Muscle of leg (tissue), 11 donors: ENCODE results near the gene SPATC1L. TPM values are rescaled to one million over a fixed set of nuclear protein-coding genes. Genes with fewer than 3 reads are reported as not detected.

Experiments
- DNase-seq: peaks from one replicate; pipeline ENCODE4 v3.0.0; 2013
- H3K27ac ChIP-seq: one replicate; pipeline ENCODE4 v1.5.1; 2013; ENCODE audit warnings: mild to moderate bottlenecking, low read length, control low read depth
- H3K27me3 ChIP-seq: one replicate; pipeline ENCODE4 v1.6.1; 2013; ENCODE audit warnings: low read length; ENCODE audit not compliant: control insufficient read depth, insufficient read depth
- H3K36me3 ChIP-seq: one replicate; pipeline ENCODE4 v1.6.1; 2013; ENCODE audit warnings: low read length; ENCODE audit not compliant: control insufficient read depth, insufficient read depth
- H3K4me1 ChIP-seq: one replicate; pipeline ENCODE4 v1.6.1; 2013; ENCODE audit warnings: low read length; ENCODE audit not compliant: control insufficient read depth, insufficient read depth
- H3K4me3 ChIP-seq: one replicate; pipeline ENCODE4 v1.5.1; 2013; ENCODE audit warnings: low read length, control low read depth
- H3K9me3 ChIP-seq: replicated peaks from 2 replicates; pipeline ENCODE4 v1.6.1; 2013; ENCODE audit warnings: low read depth, low read length; ENCODE audit not compliant: control insufficient read depth
- WGBS: methylation state at CpG from one replicate; pipeline ENCODE4 v1.1.5; 2013; ENCODE audit warnings: missing lambda C conversion rate; ENCODE audit not compliant: insufficient coverage; 5-methylcytosine and 5-hydroxymethylcytosine counted together
- polyA plus RNA-seq, 8 donors: library from polyadenylated mRNA; unstranded; fragments of 120-200 nt; gene quantifications; one replicate each; pipeline versions ENCODE4 v1.2.1 to v1.2.3, GENCODE V29; 2013; ENCODE audit warnings: inconsistent platforms in 1 of 8, low replicate concordance in 1 of 8; ENCODE audit not compliant: insufficient read length in 8 of 8, insufficient read depth in 1 of 8
- total RNA-seq: library from RNA; stranded (reverse); fragments of 120-200 nt; gene quantifications from one replicate; pipeline ENCODE4 v1.2.4, GENCODE V29; 2013

SPATC1L gene
- total and polyA plus RNA-seq, 9 donors, result 5.7 to 17.2 (median 10.8) TPM

GRCh38 chr21:46199436-46200373, 15.4 kb upstream of the SPATC1L start:
- Histone ChIP-seq H3K4me1 (no peaks in the 10 kb centered on the region), H3K27me3 (no peaks in the 10 kb centered on the region), H3K9me3 (no peaks in the 10 kb centered on the region), H3K36me3 (peaks cover 47% of the 10 kb centered on the region), H3K27ac (no peak overlapping the region), H3K4me3 (no peak overlapping the region)
- 98% methylated on average over 5 of the region's 13 CpGs for WGBS
- DNase-seq, result no peak

DNA sequence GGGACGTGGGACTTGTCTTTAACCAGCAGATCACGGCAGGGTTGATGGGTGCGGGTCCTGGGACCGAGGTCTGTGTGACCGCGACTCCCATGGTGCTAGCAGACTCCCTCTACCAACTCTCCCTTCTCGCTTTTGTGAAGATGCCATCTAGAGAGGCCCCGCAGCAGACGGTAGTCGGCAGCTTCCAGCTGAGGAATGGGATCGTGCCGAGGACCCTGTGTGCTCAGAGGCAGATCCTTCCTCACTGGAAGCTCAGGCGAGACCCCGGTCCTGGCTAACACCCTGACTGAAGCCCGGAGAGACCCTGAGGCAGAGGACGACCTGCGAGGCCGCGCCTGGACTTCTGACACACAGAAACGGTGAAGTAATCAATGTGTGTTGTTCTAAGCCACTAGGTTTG, 12.5 kb upstream of the SPATC1L start:
- Histone ChIP-seq H3K4me1 (no peaks in the 10 kb centered on the region), H3K4me3 (no peak overlapping the region), H3K27ac (no peak overlapping the region), H3K9me3 (no peaks in the 10 kb centered on the region), H3K36me3 (peaks cover 52% of the 10 kb centered on the region), H3K27me3 (no peaks in the 10 kb centered on the region)
- 94% methylated on average over 14 of the region's 20 CpGs for WGBS
- DNase-seq, result no peak

DNA sequence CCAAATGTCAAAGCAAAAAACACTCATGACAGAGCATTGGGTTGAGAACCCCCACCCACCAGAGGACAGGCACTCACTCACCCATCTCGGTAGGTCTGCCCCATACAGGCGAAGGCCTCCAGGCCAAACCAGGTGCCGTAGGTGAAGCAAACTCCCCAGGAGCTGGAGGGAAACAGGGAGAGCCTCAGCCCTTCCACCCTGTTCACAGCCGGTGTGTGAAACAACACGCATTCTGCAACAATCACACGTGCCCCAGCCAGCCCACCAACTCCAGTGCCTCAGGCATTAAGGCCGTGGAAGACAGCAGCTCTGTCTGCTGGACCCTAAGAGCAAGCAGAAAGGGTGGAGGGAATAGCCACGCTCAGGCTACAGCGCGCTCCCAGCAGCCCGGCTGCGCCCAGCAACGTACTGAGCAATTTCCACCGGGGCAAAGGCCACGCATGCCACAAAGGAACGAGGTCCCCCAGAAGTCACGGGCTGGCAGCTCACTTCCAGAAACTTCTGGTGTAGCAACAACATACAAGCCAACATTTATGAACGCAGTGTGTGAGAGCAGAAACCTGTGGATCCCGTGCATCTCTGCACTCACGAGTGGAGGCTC, 11.4 kb upstream of the SPATC1L start:
- peaks cover 62% of the 10 kb centered on the region for H3K36me3 ChIP-seq
- no peaks in the 10 kb centered on the region for H3K27me3 ChIP-seq
- no peak overlapping the region for H3K27ac ChIP-seq
- no peaks in the 10 kb centered on the region for H3K9me3 ChIP-seq
- no peak for DNase-seq
- 96% methylated on average over 20 of the region's 20 CpGs for WGBS
- H3K4me3 ChIP-seq, result no peak overlapping the region
- H3K4me1 ChIP-seq, result no peaks in the 10 kb centered on the region

DNA sequence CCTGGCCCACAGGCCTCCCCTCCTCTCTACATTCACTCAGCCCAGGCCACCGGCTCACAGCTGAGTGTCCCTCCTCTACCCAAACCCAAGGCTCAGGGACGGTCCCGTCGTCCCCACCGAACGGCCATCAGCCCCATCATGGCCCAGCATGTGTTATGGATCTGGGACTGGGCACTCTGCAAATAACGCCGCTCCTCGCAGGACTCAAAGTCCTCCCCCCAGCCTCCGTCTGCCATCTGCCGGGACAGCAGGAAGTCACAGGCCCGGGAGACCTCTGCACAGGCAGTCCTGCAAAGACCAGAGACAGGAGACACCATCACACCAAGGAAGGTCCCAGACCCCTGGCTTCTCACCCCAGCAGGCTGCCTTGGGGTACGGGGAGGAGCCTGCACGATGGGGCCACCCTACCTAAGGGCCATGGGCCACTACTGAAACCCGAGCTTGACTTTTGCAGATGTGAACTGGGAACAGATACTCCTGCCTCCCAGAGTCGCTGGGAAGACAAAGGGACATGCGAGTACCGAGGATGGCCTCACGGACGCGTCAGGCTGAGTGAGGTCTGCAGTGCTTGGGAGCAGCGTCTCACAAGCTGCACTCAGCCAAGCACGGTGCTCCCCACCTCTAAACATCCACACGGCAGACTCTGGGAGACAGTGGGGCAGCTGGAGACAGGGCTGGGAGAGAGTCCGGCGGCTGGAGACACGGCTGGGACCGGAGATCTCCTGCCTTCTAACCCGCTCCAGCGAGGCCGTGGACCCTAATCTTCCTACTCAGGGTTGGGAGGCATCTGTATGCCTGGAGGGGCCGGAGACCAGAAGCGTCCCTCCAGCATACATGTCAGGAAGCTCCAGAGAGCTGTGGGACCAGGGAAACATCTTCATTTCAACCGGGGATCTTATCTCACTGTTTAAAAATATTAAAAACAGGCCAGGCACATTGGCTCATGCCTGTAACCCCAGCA, 10.4 kb upstream of the SPATC1L start:
- 93% methylated on average over 25 of the region's 34 CpGs for WGBS
- no peak for DNase-seq
- no peaks in the 10 kb centered on the region for H3K4me1 ChIP-seq
- H3K27me3 ChIP-seq, result no peaks in the 10 kb centered on the region
- H3K36me3 ChIP-seq, result peaks cover 69% of the 10 kb centered on the region
- H3K4me3 ChIP-seq, result no peak overlapping the region
- H3K9me3 ChIP-seq, result no peaks in the 10 kb centered on the region
- no peak overlapping the region for H3K27ac ChIP-seq

- H3K36me3 ChIP-seq, result peaks cover 71% of the 10 kb centered on the region
- 100% methylated on average over 8 of the region's 10 CpGs for WGBS
- H3K27me3 ChIP-seq, result no peaks in the 10 kb centered on the region
- H3K27ac ChIP-seq, result no peak overlapping the region
- DNase-seq, result no peak
- no peak overlapping the region for H3K4me3 ChIP-seq
- H3K9me3 ChIP-seq, result no peaks in the 10 kb centered on the region
- no peaks in the 10 kb centered on the region for H3K4me1 ChIP-seq
These were observed 9.6 kb upstream of the SPATC1L start for GRCh38 chr21:46193829-46194373.

- DNase-seq, result no peak
- no peak overlapping the region for H3K4me3 ChIP-seq
- peaks cover 66% of the 10 kb centered on the region for H3K36me3 ChIP-seq
- H3K4me1 ChIP-seq, result no peaks in the 10 kb centered on the region
- H3K27me3 ChIP-seq, result no peaks in the 10 kb centered on the region
- H3K27ac ChIP-seq, result no peak overlapping the region
- WGBS, result 97% methylated on average over 14 of the region's 20 CpGs
- no peaks in the 10 kb centered on the region for H3K9me3 ChIP-seq
These were observed 7.7 kb upstream of the SPATC1L start for GRCh38 chr21:46191686-46192575.

DNA sequence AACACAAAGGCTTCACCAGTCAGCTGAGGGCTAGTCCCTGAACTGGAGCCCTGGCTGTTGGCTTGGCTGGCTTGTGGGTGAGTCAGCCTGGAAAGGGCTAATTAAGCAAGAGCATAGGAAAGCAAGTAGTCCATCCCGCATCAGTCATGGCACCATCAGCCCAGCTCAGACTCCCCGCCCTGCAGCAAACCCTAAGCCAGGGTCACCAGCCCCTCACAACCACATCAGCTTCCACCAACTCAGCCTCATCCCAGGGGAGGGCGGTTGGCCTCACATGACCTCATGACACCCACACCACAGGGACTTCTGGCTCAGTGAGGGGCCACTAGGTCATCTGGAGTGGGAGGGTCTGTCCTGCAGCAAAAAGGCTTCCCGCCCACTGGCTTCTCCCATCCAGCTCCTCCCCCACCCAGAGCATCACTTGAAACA, 7.0 kb upstream of the SPATC1L start:
- H3K27me3 ChIP-seq, result no peaks in the 10 kb centered on the region
- DNase-seq, result no peak
- WGBS, result 100% methylated on average over 2 of the region's 4 CpGs
- no peaks in the 10 kb centered on the region for H3K9me3 ChIP-seq
- H3K4me1 ChIP-seq, result no peaks in the 10 kb centered on the region
- no peak overlapping the region for H3K4me3 ChIP-seq
- no peak overlapping the region for H3K27ac ChIP-seq
- H3K36me3 ChIP-seq, result peaks cover 60% of the 10 kb centered on the region

- Histone ChIP-seq H3K9me3 (no peaks in the 10 kb centered on the region), H3K4me1 (no peaks in the 10 kb centered on the region), H3K27ac (no peak overlapping the region), H3K4me3 (no peak overlapping the region), H3K36me3 (peaks cover 53% of the 10 kb centered on the region), H3K27me3 (no peaks in the 10 kb centered on the region)
- WGBS, result 90% methylated on average over 13 of the region's 15 CpGs
- DNase-seq, result no peak
These were observed 6.4 kb upstream of the SPATC1L start for GRCh38 chr21:46190491-46191131.
